ENCODE data around the gene GFRA1. TPM values are rescaled to one million over a fixed set of nuclear protein-coding genes. Genes with fewer than 3 reads are reported as not detected.

The GFRA1 gene
- total and polyA plus RNA-seq, 11 donors = 0.76 to 18.6 (median 1.4) TPM

GRCh38 chr10:116082206-116082605 lies 190.8 kb downstream of the GFRA1 start:
- intact Hi-C loops (cut with DNase I) = no loop called here
- 82 to 87% (median 84%) methylated on average over 8 of the region's 8 CpGs for WGBS, 4 donors
- Histone ChIP-seq H3K27ac (no peak overlapping the region), H3K4me1 (no peaks in the 10 kb centered on the region), H3K4me3 (no peak overlapping the region), H3K36me3 (no peaks in the 10 kb centered on the region), H3K27me3 (peaks cover 0 to 4% (median 0%) of the 10 kb centered on the region in 9 donors), H3K9me3 (no peaks in the 10 kb centered on the region)
- TF ChIP-seq CTCF (IDR thresholded peaks at IDR 0.05) (no peak), POLR2A (IDR thresholded peaks at IDR 0.05) (no peak)
- ATAC-seq (no peak), DNase-seq (no peak)

- TF ChIP-seq CTCF (IDR thresholded peaks at IDR 0.05) = no peak
- TF ChIP-seq POLR2A (IDR thresholded peaks at IDR 0.05) = no peak
- no peak overlapping the region for H3K27ac ChIP-seq
- 75 to 89% (median 79%) methylated on average over 4 of the region's 4 CpGs for WGBS, 4 donors
- intact Hi-C loops (cut with DNase I) = no loop called here
- no peaks in the 10 kb centered on the region for H3K9me3 ChIP-seq
- ATAC-seq (no peak), DNase-seq (no peak)
- no peak overlapping the region for H3K4me3 ChIP-seq
- H3K27me3 ChIP-seq = no peaks in the 10 kb centered on the region
- H3K36me3 ChIP-seq = no peaks in the 10 kb centered on the region
- H3K4me1 ChIP-seq = no peaks in the 10 kb centered on the region
These were observed 192.5 kb downstream of the GFRA1 start for GRCh38 chr10:116080553-116080952.

- intact Hi-C loops (cut with DNase I) = no loop called here
These were observed 193.7 kb downstream of the GFRA1 start for GRCh38 chr10:116079355-116079754.

GRCh38 chr10:116076621-116077020 lies 196.4 kb downstream of the GFRA1 start:
- no peak overlapping the region for H3K4me3 ChIP-seq
- ATAC-seq (no peak), DNase-seq (no peak)
- no peak overlapping the region for H3K27ac ChIP-seq
- H3K36me3 ChIP-seq = no peaks in the 10 kb centered on the region
- no peak for TF ChIP-seq POLR2A (IDR thresholded peaks at IDR 0.05)
- TF ChIP-seq CTCF (IDR thresholded peaks at IDR 0.05) = no peak
- no peaks in the 10 kb centered on the region for H3K27me3 ChIP-seq
- 58 to 71% (median 69%) methylated on average over 3 of the region's 3 CpGs for WGBS, 4 donors
- no peaks in the 10 kb centered on the region for H3K9me3 ChIP-seq
- H3K4me1 ChIP-seq = no peaks in the 10 kb centered on the region
- intact Hi-C loops (cut with DNase I) = no loop called here

More at GRCh38 chr10:116079355-116079754, 193.7 kb downstream of the GFRA1 start:
- no peaks in the 10 kb centered on the region for H3K4me1 ChIP-seq
- no peak for ATAC-seq
- H3K27me3 ChIP-seq = no peaks in the 10 kb centered on the region
- H3K27ac ChIP-seq = no peak overlapping the region
- WGBS, 4 donors = 88 to 93% (median 90%) methylated on average over 9 of the region's 9 CpGs
- no peak for DNase-seq
- no peaks in the 10 kb centered on the region for H3K9me3 ChIP-seq
- H3K4me3 ChIP-seq = no peak overlapping the region
- no peaks in the 10 kb centered on the region for H3K36me3 ChIP-seq
- TF ChIP-seq CTCF (IDR thresholded peaks at IDR 0.05) = no peak
